Measurements from ENCODE around the gene KLHL42.
"Not testable (repeated sequence)": the region's sequence is repeated elsewhere in the genome, so short reads cannot be mapped to it uniquely, and the experiment has no call there.

KLHL42 gene, protein sequence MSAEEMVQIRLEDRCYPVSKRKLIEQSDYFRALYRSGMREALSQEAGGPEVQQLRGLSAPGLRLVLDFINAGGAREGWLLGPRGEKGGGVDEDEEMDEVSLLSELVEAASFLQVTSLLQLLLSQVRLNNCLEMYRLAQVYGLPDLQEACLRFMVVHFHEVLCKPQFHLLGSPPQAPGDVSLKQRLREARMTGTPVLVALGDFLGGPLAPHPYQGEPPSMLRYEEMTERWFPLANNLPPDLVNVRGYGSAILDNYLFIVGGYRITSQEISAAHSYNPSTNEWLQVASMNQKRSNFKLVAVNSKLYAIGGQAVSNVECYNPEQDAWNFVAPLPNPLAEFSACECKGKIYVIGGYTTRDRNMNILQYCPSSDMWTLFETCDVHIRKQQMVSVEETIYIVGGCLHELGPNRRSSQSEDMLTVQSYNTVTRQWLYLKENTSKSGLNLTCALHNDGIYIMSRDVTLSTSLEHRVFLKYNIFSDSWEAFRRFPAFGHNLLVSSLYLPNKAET

GRCh38 chr12:27779920-27780611, at the start of gene KLHL42, which contains the start of gene MANSC4:
Gene KLHL42, plus strand, starts transcription at chr12:27780233. Its CDS starts 98 bp downstream, at chr12:27780331.
Gene MANSC4, minus strand, starts transcription at chr12:27780236. Its CDS starts 8,960 bp downstream, at chr12:27771276.
- DNase-seq: peak; percentile 94

- peak; percentile 69 for DNase-seq
These were observed 47.8 kb upstream of the KLHL42 start for GRCh38 chr12:27732281-27732680.

- DNase-seq: no peak
These were observed 46.9 kb upstream of the KLHL42 start for GRCh38 chr12:27733052-27733656.

- DNase-seq: no peak
These were observed 46.2 kb upstream of the KLHL42 start for GRCh38 chr12:27733791-27734190.

GRCh38 chr12:27734321-27734720, 45.7 kb upstream of the KLHL42 start:
- DNase-seq: not testable (repeated sequence)

GRCh38 chr12:27743601-27744000, 36.4 kb upstream of the KLHL42 start:
- DNase-seq: no peak

- DNase-seq: not testable (repeated sequence)
These were observed 34.3 kb upstream of the KLHL42 start for GRCh38 chr12:27745734-27746133.

DNA sequence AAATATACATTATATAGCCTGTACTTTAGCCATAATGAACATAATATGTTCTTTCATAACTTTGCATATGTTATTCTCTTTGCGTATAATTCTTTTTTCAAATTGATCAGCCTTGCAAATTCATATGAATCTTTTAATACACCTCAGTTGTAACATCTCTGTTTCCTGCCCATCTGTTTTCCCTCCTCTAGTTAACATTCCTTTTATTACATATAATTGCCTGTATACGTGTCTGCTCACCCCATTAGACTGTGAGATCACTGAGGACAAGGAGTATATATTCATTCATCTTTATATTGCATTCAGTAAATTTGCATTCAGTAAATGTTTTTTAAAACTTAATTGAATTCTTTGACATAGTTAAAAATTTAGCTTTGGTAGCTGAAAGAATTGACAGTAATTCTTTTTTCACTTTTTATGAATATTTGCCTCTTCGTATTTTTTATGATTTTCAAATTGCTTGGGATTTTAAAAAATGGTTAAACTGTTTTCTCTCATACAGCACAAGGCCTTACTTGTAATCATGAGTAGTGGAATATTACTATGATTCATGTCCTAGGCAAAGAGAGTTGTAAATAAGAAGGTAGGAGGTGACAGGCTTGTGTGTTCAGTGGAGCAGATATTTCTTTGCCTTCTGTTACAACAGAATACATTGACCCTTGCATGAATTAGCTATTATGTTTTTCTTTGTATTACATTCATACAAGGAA, 32.8 kb upstream of the KLHL42 start:
- no peak for DNase-seq

- peak; percentile 75 for DNase-seq
These were observed 28.5 kb upstream of the KLHL42 start for GRCh38 chr12:27751386-27752047.

GRCh38 chr12:27754795-27755194, 25.2 kb upstream of the KLHL42 start:
- no peak for DNase-seq

GRCh38 chr12:27756670-27757195, 23.3 kb upstream of the KLHL42 start:
- DNase-seq: no peak

DNA sequence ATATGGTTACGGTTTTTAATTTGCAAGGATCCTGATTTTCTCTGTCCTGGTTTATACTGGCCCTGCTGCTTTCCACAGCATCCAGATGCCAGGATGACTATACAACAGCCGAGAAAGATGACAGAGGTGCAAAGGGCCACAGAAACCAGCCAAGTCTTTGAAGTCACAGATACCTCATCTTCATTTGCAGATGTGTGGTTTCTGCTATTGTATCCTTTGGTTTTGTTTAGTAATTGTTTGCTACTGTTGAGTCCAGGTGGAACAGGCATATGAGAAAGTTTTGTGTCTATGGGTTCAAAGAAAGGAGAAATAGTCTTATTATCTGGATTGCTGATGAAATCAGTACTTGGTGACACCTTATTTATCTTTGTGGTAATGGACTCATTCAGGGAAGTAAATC, 17.3 kb upstream of the KLHL42 start:
- no peak for DNase-seq

GRCh38 chr12:27766587-27766986, 13.4 kb upstream of the KLHL42 start:
- no peak for DNase-seq

DNA sequence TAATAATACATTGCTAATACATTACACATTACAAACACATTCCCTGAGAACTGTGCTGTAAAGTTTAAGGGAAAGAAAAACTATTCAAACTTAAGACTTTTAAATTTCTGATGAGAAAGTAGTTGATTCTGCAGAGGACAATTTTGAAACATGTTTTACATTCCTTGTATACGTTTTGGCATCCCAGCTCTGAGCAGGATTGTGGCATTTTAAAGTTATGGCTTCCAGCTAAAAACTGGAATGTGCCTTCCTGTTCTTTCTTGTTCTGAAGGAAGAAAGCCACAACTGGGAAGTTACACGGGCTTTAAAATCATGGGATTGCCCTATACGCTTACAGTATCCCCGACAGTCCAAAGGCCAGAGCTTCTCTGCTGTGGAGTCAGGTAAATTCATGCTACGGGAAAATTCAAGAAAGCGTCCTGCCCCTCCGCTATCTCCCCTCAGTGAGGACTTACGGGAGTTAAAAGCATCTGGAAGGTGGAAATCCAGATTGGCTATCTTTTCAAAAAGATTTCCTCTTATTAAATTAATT, 10.8 kb upstream of the KLHL42 start:
- no peak for DNase-seq

GRCh38 chr12:27771481-27772327, 8.3 kb upstream of the KLHL42 start:
- no peak for DNase-seq

DNA sequence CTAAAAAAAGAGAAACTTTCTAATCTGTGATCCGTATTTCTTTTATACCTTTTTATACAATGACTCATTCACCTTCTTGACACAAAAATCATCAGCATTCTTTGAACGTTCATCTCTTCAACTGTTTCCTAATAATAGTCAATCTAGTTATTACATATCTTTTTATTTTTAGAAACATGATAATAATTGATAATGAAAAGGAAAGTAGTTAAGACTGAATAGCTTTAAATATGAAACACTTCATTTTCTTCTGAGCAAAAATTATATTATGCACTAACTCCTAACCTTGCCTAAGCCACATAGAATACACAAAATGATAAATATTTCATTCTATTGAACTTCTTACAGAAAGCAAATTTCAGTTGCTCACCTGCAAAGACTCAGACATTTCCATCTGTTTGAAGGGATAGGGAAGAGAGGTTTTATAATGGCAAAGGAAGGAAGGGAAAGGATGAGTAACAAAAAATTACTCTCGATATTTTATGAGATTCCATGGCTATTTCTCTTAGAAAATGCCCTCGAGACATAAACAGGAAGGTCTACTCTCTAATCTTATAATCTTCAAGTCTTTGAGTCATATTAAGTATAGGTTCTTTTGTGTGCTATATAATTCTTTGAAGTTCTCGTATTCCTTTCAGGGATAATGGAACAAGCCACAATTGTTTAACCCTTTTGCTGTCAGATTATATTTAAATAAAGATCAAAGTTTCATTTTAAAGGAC, 7.5 kb upstream of the KLHL42 start:
- DNase-seq: no peak

- DNase-seq: no peak
These were observed 2.9 kb upstream of the KLHL42 start for GRCh38 chr12:27777141-27777540.

DNA sequence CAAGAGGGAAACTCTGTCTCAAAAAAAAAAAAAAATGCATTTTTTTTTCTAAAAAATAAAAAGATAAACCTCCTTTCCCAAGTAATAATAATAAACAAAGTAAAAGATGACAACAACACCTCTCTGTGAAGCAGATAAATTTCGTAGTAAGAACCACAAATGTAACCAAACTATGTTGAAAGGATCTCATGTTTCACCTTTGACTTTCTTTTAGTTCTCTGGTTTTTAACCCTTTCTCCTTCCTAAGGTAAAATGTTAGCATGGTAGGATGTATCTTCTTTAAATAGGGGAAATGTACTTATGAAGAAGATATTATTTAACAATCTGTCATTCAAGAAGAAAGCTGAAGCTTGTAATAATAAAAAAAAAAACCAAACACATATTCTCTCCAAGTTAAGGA, 1.8 kb upstream of the KLHL42 start:
- DNase-seq: no peak

GRCh38 chr12:27779416-27779919, 565 bp upstream of the KLHL42 start:
- no peak for DNase-seq

All from islet precursor cell (in vitro differentiated cells).